NOMO-1 treated with DMSO at 0.1 percent for 48 hours (cell line): ENCODE results near the gene KL.

Experiments
- DNase-seq: peaks from one replicate; lab custom pipeline; 2025; ENCODE audit not compliant: unreplicated experiment; lab: John Stamatoyannopoulos, UW

Gene KL

DNA sequence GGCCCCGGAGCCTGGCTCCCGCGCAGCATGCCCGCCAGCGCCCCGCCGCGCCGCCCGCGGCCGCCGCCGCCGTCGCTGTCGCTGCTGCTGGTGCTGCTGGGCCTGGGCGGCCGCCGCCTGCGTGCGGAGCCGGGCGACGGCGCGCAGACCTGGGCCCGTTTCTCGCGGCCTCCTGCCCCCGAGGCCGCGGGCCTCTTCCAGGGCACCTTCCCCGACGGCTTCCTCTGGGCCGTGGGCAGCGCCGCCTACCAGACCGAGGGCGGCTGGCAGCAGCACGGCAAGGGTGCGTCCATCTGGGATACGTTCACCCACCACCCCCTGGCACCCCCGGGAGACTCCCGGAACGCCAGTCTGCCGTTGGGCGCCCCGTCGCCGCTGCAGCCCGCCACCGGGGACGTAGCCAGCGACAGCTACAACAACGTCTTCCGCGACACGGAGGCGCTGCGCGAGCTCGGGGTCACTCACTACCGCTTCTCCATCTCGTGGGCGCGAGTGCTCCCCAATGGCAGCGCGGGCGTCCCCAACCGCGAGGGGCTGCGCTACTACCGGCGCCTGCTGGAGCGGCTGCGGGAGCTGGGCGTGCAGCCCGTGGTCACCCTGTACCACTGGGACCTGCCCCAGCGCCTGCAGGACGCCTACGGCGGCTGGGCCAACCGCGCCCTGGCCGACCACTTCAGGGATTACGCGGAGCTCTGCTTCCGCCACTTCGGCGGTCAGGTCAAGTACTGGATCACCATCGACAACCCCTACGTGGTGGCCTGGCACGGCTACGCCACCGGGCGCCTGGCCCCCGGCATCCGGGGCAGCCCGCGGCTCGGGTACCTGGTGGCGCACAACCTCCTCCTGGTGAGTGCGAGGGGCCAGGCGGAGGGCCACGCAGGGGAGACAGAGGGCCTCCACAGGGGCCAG is at the start of gene KL:
Gene KL, plus strand, starts transcription at position 10 of the 909 bp plus-strand sequence. Its CDS starts 18 bp downstream, at position 28.
- peak; percentile 46 for DNase-seq

DNA sequence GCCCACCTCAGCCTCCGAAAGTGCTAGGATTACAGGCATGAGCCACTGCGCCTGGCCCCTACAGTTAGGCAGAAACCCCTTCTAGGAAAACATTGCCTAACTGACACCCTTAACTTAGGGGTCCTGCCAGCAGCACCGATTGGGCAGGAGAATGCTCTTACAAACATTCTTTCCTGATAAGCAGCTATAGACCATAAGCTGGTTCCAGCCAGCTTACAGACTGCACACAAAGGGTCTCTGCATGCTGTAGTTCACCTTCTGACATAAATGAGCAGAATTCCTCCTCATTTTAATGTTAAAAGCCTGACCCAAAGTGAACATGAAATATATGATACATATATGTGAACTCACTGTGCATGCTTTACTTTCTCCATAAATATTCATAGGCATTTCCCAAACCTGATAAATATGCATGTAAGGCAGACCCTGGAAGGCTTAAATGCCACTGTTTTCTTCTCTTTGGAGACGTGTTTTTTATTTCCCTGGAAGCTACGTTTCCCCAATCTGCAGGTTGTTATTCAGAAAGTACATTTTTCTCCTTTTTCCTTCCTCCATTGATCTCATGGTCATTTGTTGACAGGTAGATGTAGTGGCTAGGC is 48.5 kb upstream of the KL start:
- DNase-seq = no peak

DNA sequence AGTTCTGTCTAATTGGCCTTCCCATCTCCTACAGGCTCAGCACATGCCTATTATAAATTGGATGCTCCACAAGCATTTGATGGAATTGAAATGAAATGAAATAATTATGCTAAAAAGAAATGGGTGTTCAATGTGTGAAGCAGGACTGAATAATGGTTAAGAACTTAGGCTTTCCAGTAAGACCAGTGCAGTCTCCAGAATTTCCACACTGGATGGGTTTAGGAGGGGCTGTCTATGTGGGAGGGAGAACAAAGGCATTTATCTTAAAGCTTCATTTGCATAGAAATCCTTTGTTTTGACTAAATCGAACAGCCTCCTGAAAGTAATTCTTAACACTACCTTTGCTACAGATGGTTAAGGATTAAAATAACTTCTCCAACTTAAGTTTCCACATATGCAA is 47.9 kb upstream of the KL start:
- DNase-seq = no peak

DNA sequence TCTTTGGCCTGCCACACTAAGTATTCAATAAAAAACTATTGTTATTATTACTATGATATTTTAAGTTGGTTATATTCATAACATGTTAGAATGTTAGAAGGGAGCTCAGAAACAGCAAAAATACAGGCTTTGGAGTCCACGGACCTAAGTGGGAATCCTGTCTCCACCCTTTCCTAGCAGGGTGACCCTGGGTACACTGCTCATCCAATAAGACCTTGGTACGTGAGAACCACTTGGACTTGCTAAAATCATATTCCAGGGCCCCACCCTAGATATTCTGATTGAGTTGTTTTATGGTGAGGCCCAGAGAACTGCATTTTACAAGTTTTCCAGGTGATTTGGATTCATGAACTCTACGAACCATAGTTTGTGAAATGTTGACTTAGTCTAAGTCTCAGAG is 47.4 kb upstream of the KL start:
- no peak for DNase-seq

DNA sequence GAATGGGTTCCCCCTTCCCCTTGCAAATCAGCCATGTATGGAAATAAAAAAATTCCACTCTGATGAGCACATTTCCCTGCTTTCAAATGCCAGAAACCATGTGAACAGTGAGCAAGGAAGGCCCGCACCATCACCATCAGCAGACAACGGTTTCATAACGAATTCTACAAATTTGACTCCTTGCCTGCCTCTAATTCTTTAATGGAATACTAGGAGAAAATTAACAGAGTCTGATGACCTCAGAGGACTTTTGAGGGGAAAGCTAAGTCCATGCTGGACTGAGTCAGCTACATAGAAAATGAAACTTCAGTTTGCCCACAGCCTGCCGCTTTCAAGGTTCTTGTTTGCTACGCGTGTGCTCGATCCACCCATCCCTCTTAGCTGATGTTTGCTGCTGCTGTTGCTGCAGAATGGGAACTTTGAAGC is 46.7 kb upstream of the KL start:
- peak; percentile 48 for DNase-seq

DNA sequence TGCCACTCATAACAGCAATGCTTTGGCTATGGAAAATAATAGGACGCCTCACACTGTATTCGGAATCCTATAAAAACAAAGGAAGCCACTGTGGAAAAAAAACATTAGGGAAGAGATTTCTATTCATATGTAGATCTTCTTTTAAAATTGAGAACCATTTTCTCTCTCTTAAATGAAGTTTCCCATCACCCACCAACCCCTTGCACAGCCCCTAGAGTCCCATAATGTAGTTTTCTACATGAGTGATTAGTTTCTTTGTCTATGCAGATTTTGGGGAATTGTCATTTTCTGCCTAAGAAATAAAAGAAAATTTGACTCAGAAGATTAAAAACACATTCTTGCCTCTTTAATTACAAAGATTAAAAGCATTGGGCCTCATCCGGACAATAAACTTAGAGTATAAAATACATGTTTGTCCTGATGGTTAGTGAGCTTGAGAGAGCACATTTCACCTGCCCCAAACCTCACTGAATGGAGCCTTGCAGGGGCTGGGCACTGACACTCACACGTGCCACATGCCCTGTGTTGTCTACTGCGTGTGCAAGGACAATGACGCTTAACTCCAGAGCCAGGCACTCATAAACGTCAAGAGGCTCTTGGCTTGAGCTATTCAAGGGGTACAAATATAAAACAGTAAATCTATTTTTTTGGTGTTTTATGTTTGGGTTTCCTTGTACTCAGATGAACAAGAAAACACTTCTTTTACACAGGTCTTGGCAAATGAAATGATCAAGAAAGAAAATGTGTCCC is 40.0 kb upstream of the KL start:
- DNase-seq = no peak

DNA sequence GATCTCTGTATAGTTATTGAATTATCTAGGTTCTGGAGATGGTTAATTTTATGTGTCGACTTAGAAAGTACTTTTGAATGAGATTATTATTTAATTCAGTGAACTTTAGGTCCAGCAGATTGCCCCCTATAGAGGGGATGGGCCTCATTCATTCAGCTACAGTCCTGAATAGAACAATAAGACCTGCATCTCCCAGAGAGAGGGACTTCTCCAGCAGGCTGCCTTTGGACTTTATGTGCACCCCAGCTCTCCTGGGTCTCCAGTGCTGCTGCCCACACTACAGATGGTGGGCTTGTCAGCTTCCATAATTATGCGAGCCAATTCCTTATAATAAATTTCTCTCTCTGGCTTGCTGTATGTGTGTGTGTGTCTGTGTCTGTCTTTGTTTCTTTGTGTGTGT is 39.3 kb upstream of the KL start:
- no peak for DNase-seq

DNA sequence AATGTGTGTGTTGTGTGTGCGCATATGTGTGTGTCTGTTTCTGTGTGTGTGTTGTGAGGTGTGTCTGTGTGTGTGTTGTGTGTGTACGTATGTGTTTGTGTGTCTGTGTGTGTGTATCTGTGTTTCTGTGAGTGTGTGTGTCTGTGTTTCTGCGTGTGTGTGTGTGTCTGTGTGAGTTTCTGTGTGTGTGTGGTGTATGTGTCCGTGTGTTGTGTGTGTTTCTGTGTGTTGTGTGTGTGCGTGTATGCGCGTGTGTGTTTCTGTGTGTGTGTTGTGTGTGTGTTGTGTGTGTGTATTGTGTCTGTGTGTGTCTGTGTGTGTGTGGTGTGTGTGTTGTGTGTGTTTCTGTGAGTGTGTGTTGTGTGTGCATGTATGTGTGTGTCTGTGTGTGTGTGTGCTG is 38.9 kb upstream of the KL start:
- no peak for DNase-seq

DNA sequence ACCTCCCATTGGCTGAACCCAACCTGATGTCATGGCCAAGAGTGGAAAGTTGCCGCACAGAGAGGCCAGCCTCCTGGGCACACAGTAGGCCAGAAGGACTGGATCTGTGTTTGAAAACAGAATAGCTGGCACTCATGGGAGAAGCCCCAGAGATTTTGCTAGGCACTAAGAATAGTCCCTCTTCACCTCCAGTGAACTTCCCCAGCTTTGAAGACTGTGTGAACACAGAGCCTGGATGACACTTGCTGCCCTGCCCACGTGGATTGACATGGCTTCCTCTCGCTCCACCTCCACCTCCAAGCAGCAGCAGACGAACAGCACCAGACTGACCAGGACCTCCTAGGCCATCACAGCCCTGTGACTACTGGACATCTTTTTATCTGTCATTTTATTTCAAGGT is 37.9 kb upstream of the KL start:
- no peak for DNase-seq

DNA sequence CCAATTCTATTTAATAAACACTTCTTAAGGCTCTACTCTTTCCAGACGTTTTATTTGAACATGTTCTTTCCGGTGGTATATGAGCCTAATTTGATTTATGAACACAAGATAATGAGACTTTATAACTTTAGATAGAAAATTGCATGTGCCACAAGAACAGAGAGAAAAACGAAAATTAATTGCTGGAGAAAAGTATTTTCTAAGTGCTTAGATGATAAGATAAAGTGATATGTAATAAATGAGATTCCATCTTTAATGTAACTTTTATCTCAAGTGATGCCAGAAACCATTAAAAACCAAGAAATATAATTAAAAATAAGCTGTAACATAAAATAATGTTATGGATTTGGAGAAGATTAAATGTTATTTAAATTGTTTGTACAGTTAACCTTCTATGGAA is 33.2 kb upstream of the KL start:
- no peak for DNase-seq

DNA sequence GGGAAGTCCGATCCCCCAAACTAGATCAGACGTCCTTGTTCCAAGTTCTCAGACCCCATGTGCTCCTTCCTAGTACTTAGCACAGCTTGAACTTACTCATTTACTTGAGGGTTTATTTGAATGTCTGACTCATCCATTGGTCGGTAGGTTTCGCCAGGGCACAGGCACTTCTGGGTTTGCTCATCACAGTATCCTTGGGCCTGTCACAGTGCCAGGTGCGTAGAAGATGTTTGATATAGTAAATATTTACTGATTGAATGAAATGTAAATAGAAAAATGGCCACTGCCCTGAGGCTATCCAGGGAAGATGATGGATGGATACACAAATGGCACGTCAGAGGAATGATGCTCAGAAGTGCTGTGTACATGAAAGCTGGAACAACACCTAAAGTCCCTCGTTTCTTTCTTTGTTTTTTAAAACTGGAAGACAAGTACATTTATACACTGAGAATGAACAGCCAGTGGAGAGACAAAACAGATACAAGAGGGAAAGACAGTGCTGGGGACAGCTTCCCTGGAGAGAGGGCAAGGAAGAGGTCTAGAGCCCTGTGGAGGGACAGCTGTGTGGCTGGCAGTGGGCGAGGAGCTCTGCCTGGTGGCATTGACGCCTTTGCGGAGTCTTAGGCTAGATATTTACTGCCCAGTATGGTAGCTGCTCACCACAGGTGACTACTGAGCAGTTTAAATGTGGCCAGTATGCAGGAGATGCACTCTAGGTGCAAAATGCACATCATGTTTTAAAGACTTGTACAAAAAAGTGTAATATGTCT is 31.2 kb upstream of the KL start:
- DNase-seq = no peak

DNA sequence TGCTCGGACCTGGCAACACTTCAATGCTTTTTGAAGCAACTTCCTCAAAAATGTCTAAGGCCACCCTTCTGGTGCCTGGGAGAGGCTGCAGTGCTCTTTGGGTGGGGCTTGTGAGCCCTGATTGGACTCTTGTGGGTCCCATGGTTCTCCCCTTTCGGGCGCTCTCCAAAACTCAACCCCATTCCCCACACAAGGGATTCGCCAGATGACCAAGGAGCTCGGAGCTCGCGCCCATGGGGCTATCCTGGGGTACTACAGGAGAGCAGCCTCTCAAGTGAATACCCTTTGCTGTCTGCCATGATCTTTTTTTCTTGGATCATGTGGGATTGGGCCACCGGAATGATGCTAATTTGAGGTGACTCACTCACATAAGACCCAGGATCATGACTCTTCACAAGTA is 29.7 kb upstream of the KL start:
- DNase-seq = no peak

DNA sequence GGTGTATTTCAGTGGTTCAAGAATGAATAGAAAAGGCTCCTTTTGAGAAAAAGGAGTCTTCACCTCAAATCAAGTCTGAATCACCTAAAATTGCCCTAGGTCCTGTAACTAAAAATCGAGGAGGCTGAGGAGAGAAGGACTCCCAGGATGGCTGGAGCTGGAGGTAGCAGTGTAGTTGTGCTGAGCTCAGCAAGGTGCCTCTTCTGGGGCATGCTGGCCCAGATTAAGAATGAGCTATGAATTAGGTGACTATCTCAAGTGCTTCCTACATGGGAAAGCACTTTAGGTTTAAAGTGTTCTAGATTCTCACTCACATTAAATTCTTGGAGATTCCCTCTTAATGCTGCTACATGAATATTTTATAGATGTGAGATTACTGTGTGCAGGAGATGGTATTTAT is 28.8 kb upstream of the KL start:
- no peak for DNase-seq

DNA sequence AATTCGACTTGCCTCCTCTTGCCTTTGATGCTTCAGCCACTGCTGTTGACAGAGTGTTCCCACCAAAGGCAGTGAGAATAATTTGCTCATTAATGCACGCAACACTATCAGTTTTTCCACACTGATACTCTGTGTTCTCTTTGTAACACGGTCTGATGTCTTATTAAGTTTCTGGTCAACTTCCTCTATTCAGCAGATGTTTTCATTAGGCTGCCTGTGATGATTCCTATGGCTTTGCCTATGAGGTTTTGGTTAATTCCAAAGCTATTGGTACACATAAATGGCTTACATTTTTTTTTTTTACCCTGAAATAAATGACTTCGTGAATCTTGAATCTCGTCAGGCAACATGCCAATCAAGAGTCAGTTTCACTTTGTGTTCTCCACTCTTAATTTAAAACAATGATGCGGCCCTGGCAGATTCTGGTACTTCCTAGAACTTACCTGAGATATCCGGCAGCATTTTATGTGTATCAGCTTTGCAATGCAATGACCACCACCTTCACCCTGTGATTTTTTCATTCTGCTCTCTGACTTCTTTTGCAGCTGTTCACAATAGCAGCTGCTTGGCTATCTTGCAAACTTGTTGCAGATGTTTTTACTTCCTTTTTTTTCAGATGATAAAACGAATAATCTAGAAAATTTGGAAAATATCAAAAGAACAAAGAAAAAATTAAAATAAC is 27.5 kb upstream of the KL start:
- DNase-seq = peak; percentile 54

DNA sequence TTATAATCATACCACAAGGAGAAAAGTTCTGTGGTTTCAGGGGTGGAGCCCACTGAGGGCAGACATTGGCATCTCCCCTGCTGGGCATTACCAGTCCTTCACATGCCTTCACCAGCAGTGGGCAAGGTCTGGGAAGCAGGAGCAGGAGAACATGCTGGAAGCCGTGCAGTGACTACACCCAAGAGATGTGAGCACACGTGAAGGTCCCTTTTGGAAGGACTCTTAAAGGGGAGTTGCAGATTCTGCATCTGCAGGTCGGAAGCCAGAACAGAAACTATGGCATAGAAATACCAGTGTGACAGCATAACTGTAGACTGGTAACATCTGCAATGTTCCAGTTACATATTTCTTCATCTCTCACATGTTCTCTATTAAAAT is 26.9 kb upstream of the KL start:
- DNase-seq = no peak

DNA sequence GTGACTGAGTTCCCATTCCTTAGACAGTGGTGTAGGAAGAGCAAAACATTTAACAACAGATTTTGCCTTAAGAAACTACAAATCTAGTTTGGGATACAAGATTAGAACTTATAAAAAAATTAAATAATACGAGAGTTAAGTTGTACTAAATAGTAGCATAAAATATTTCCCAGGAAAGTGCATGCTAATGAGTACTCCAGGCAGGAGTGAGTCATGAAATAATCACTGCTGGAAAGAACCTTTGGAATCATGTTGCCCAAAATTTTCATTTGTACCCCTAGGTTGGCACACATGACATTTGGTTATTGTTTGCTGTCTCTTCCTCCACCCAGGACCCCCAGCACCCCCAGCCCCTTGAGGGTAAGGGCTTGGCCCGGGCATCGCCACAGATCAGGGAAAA is 26.3 kb upstream of the KL start:
- no peak for DNase-seq

DNA sequence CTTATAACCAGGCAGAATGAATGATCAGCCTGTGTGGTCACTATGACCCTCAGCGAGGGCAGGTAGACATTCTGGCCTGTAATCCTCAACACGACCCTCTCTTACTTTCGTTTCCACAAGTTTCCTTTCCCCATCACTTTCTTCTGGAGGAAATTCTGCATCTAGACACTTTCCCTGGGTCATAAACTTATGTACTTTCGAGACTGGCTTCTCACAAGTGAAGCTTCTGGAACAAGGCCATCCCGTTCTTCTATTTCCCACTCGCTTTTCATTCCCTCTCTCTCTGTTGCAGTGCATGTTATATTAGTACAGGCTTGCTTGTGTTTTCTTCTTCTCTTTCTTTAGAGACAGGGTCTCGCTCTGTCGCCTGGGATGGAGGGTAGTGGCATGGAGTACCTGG is 23.1 kb upstream of the KL start:
- no peak for DNase-seq

DNA sequence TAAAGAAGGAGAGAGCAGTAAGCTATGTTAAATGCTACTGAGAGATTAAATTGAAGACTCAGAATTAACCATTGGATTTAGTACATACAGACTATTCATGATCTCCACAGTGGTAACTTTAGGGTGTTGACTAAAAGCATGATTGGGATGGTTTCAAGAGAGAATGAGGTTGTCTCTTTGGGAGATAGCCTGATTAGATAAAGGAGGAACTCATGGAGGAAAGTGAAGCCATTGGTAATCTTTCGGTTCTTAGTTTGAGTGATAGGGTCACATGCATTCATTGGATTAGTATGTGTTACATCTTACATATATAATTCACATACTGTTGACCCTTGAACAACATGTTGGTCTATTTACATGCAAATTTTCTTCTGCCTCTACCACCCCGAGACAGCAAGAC is 18.8 kb upstream of the KL start:
- DNase-seq = no peak

DNA sequence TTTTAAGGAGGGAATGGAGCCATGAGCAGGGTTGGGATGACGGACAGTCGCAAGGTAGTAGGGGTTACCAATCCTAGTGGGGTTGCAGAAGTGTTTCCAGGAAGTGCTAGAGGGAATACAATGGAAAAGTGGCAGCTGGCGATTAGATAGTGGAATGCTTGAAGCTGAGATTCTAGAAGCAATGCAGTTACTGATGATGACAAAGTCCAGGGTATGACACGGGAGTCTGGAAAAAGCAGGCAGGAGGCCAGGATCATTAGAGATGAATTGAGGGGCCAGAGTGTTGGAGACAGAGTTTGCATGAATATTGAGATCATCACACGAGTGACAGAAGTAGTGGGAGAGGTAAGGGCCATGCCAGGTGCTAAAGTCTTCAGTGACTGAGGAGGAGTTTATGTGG is 17.3 kb upstream of the KL start:
- no peak for DNase-seq

DNA sequence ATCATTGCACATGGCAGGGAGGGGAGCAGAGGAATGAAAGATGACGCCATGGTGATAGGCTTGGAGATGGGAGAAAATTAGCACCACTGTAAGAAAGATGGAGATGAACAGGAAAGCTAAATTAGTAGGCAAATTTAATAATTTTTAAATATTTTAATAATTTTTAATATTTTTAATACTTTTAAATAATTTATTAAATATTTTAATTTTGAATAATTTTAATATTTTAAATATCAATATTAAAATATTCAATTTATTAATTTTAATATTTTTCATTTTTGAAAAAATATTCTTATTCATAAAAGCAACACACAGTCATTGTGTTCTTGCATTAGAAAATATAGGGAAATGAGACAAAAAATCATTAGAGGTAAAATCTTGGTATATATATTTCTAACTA is 15.9 kb upstream of the KL start:
- DNase-seq = no peak
